ENCODE measurements around the gene MEMO1. TPM values are rescaled to one million over a fixed set of nuclear protein-coding genes. Genes with fewer than 3 reads are reported as not detected.

The MEMO1 gene
- total and polyA plus RNA-seq, 9 of the 15 experiments (the other 6 are each of a cell fraction or from before 2014, with no cell fraction given): 22.1 to 87.7 (median 61.2) TPM

DNA sequence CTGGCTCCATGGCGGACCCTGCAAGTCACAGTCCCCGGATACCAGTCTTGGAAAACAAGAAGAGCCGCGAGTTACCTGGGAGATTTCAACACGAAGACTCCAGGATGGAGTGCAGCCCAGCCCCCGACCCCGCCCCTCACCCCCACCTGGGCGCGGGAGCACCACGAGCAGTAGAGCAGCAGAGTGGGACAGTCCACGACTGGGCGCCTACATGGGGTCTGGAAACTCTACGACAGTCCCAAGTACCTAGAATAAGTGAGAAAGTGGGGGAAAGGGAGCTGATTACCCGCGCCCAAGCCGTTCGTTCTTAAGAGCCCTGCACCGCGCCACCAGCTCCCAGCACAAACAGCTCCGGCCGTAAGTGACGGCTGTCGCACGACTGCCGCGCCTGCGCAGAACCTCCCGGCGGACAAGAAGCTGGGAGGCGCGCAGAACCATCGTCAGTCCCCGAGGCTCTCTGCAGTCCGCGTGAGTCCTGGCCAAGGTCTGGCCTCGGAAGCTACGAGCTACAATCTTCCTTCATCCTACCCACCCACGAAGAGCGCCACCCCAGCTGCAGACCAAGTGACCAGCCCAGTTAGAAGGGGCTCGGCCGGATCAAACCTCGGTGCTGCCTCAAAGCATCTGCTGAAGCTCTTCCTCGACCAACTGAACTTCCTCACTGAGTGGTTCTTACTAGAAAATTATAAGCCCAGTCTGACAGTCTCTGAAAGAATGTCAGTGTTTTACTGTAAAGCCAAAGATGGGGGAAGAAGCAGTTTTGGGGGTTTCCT is 28.8 kb upstream of the MEMO1 start, which contains the start of gene DPY30 (continued):
- peak; percentile 78 for TF ChIP-seq ZNF592 (IDR thresholded peaks at IDR 0.05)
- TF ChIP-seq THRAP3 (IDR thresholded peaks at IDR 0.05; ENCODE audit: borderline replicate concordance): no peak
- no peak; a peak in 1 of 4 replicates for TF ChIP-seq TEAD1 (CRISPR knock-in tag; IDR thresholded peaks at IDR 0.05)
- TF ChIP-seq UBTF (IDR thresholded peaks at IDR 0.05; ENCODE audit: borderline replicate concordance in 1 of 2, low read depth in 2 of 2, low read length in 2 of 2): peak; percentile 80 to 92; a peak in 3 of 4 replicates
- TF ChIP-seq, protein P1, sequence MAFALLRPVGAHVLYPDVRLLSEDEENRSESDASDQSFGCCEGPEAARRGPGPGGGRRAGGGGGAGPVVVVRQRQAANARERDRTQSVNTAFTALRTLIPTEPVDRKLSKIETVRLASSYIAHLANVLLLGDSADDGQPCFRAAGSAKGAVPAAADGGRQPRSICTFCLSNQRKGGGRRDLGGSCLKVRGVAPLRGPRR (CRISPR knock-in tag; IDR thresholded peaks at IDR 0.05): no peak
- no peak for TF ChIP-seq THRA (IDR thresholded peaks at IDR 0.05)
- TF ChIP-seq ZBTB26 (CRISPR knock-in tag; IDR thresholded peaks at IDR 0.05): no peak
- TF ChIP-seq KLF13 (tag; IDR thresholded peaks at IDR 0.05; ENCODE audit: borderline replicate concordance, low read depth): no peak
- no peak for TF ChIP-seq BRF1 (IDR thresholded peaks at IDR 0.05; ENCODE audit: borderline replicate concordance, extremely low read depth, insufficient read length)
- no peak for TF ChIP-seq CEBPB (tag; IDR thresholded peaks at IDR 0.05)
- no peak for TF ChIP-seq DEAF1 (CRISPR knock-in tag; IDR thresholded peaks at IDR 0.05)
- TF ChIP-seq MAFF (IDR thresholded peaks at IDR 0.05; ENCODE audit: low read length): no peak
- 0 out of 2 replicates have a peak, but pooled peaks have one; percentile 11 for TF ChIP-seq MYNN (IDR thresholded peaks at IDR 0.05)
- TF ChIP-seq MYNN (CRISPR knock-in tag; IDR thresholded peaks at IDR 0.05): no peak
- 0 out of 2 replicates have a peak, but pooled peaks have one; percentile 18 for TF ChIP-seq SMARCA4 (IDR thresholded peaks at IDR 0.05)
